Activated T-helper 17 cell treated with anti-CD3 and anti-CD28 coated beads, Interleukin-2, amount 50 U/mL, for 72 hours (primary cell): ENCODE data around the gene CXCL9. TPM values are rescaled to one million over a fixed set of nuclear protein-coding genes. Genes with fewer than 3 reads are reported as not detected.
"Not testable (repeated sequence)": the region's sequence is repeated elsewhere in the genome, so short reads cannot be mapped to it uniquely, and the experiment has no call there.

Experiments used
- ATAC-seq: fragments of 150-1000 bp; cut with Tn5 transposase; replicated peaks from 2 replicates; pipeline ENCODE4 v1.10.0; 2021; ENCODE audit warnings: mild to moderate bottlenecking, moderate library complexity
- H3K27ac Mint-ChIP-seq: one replicate; pipeline ENCODE4 v1.8.0; 2022; ENCODE audit warnings: mixed read lengths
- H3K27me3 Mint-ChIP-seq: one replicate; pipeline ENCODE4 v1.8.0; 2022; ENCODE audit warnings: mixed read lengths
- H3K36me3 Mint-ChIP-seq: one replicate; pipeline ENCODE4 v1.8.0; 2022; ENCODE audit warnings: low read depth, mild to moderate bottlenecking, mixed read lengths
- H3K4me1 Mint-ChIP-seq: one replicate; pipeline ENCODE4 v1.8.0; 2022; ENCODE audit warnings: mixed read lengths
- H3K4me3 Mint-ChIP-seq: one replicate; pipeline ENCODE4 v1.8.0; 2022; ENCODE audit warnings: mild to moderate bottlenecking, mixed read lengths
- H3K9me3 Mint-ChIP-seq: one replicate; pipeline ENCODE4 v1.8.0; 2022; ENCODE audit warnings: mixed read lengths
- total RNA-seq, 2 donors: library from RNA; stranded (reverse); gene quantifications; one replicate each; pipeline ENCODE4 v1.2.3, GENCODE V29; 2022

The CXCL9 gene
- total RNA-seq, 2 donors from 2014 or later, result 0.45 to 3.4 TPM

DNA sequence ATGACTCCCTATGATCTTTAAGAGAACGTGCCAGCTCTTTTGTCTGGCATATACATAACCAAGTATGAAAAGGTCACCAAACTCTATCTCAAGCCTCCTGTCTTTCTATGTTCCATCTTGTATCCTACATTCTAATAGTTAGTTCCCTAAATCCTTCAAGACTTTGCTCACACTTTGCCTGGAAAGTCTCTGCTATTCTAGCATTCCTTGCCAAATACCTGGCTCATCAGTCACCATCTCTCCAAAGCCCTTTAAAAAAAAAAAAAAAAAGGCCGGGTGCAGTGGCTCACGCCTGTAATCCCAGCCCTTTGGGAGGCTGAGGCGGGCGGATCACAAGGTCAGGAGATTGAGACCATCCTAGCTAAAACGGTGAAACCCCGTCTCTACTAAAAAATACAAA is 48.8 kb downstream of the CXCL9 start:
- H3K36me3 Mint-ChIP-seq, result peaks cover 100% of the 10 kb centered on the region
- not testable (repeated sequence) for H3K27ac Mint-ChIP-seq, H3K27me3 Mint-ChIP-seq, ATAC-seq, H3K4me3 Mint-ChIP-seq, H3K4me1 Mint-ChIP-seq, H3K9me3 Mint-ChIP-seq

DNA sequence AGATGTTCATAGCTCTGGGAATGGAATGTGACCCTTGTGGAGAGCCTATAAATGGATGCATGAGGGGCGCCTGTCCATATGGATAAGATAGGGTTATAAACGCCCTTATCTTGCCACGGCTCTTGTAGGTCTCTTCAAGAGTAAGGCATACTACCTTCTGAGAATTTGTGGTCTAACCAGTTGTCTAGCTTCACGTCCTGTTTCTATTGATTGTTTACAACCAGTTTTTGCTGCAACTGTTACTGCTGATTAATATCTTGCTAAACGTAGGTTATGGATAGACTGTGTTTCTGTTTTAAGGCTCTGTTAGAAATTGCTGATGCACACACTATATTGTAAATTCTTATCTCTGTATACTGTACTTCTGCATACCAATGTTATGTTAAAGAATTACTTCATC is 52.5 kb downstream of the CXCL9 start:
- not testable (repeated sequence) for H3K4me1 Mint-ChIP-seq, H3K9me3 Mint-ChIP-seq, ATAC-seq, H3K4me3 Mint-ChIP-seq, H3K27me3 Mint-ChIP-seq, H3K27ac Mint-ChIP-seq
- peaks cover 100% of the 10 kb centered on the region for H3K36me3 Mint-ChIP-seq

DNA sequence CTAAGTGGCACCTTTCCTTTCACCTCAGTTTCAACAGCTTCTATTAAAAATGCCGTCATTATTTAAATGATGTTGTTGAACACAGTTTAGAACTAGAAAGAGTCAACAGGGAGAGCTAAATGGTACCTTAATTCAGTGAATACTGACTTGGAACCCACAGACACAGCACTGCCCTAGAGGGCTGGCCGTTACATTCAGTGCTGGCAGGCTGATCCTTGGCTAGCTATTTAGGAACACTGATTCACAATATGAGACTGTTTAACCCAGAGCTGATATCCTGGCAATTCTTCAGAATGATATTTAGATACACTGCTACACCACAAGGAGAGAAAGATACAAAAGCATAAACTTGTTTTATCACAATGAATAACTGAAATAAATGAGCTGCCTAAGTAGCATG is 53.8 kb downstream of the CXCL9 start:
- H3K36me3 Mint-ChIP-seq, result peaks cover 100% of the 10 kb centered on the region
- no peaks in the 10 kb centered on the region for H3K9me3 Mint-ChIP-seq
- no peaks in the 10 kb centered on the region for H3K27me3 Mint-ChIP-seq
- no peak for ATAC-seq
- H3K4me1 Mint-ChIP-seq, result no peaks in the 10 kb centered on the region
- peak overlapping the region; percentile 64 for H3K27ac Mint-ChIP-seq
- H3K4me3 Mint-ChIP-seq, result no peak overlapping the region

Other genes with a start within 250 kb of the CXCL9 start
- under 1 TPM in 1 of 2 donors, not detected in 1; 0.24 TPM for gene PPEF2, start 105.1 kb downstream of the CXCL9 start, total RNA-seq
- 10 to 100 TPM; 14.7 to 36.5 TPM for gene NAAA, start 66.5 kb downstream of the CXCL9 start, total RNA-seq
- gene SDAD1, start 16.6 kb downstream of the CXCL9 start, total RNA-seq, result 10 to 100 TPM; 27.0 to 56.8 TPM
- gene CXCL10, start 16.0 kb upstream of the CXCL9 start, total RNA-seq, result 1 to 10 TPM; 1.1 to 3.3 TPM
- not detected for gene CXCL11, start 28.6 kb upstream of the CXCL9 start, total RNA-seq
- gene ART3, start 67.2 kb upstream of the CXCL9 start, total RNA-seq, result 1 to 10 TPM in 1 of 2 donors, under 1 TPM in 1; 0.80 to 1.6 TPM
- gene NUP54, start 140.9 kb upstream of the CXCL9 start, total RNA-seq, result 10 to 100 TPM; 58.1 to 73.7 TPM
- gene SCARB2, start 206.3 kb upstream of the CXCL9 start, total RNA-seq, result 10 to 100 TPM in 1 of 2 donors, 1 to 10 TPM in 1; 3.0 to 15.9 TPM
- gene FAM47E, start 244.2 kb upstream of the CXCL9 start, total RNA-seq, result not detected